ENCODE measurements around the gene VASN.

The VASN gene

DNA sequence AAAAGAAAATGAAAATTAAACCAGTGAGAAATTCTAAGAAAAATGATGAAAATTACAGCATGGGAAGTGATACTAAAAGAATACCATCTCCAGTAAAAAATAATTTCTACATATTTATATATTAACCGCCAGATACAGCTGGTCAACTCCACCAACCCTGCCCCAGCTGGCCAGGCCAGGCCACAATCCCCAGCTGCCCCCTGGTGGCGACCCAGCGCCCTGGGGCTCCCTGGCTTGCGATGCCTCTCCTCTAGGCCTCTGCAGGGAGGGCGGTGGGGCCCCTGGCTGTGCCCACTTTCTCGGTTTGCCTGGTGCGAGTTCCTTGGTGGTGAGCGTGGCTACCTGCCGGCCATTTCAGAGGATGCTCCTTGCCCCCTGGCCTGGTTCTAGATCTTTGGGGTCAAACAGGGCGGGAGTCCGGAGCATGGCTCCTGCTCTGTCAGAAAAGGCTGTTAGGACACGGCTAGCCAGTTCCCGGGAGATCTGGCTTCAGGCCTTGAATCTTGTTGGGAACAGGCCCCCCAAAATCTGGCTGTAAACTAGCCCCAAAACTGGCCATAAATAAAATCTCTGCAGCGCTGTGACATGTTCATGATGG, 41.3 kb upstream of the VASN start:
- H3K9me2 ChIP-seq (replicated peaks; ENCODE audit: insufficient read depth, low read length): no peaks in the 10 kb centered on the region
- H3K27ac ChIP-seq (ENCODE audit: low read length): no peak overlapping the region
- no peak overlapping the region for H2AFZ ChIP-seq (ENCODE audit: low read length)
- H3K27me3 ChIP-seq (replicated peaks; ENCODE audit: insufficient read depth, low read length): peaks cover 40% of the 10 kb centered on the region
- H3K9ac ChIP-seq (ENCODE audit: low read length): no peak overlapping the region
- H3K79me2 ChIP-seq (ENCODE audit: low read length): no peaks in the 10 kb centered on the region
- peak; percentile 61 for DNase-seq
- no peaks in the 10 kb centered on the region for H3K36me3 ChIP-seq (replicated peaks; ENCODE audit: insufficient read depth, low read length)
- no peak overlapping the region for H3K4me2 ChIP-seq (ENCODE audit: low read depth, low read length)
- TF ChIP-seq, protein P1, sequence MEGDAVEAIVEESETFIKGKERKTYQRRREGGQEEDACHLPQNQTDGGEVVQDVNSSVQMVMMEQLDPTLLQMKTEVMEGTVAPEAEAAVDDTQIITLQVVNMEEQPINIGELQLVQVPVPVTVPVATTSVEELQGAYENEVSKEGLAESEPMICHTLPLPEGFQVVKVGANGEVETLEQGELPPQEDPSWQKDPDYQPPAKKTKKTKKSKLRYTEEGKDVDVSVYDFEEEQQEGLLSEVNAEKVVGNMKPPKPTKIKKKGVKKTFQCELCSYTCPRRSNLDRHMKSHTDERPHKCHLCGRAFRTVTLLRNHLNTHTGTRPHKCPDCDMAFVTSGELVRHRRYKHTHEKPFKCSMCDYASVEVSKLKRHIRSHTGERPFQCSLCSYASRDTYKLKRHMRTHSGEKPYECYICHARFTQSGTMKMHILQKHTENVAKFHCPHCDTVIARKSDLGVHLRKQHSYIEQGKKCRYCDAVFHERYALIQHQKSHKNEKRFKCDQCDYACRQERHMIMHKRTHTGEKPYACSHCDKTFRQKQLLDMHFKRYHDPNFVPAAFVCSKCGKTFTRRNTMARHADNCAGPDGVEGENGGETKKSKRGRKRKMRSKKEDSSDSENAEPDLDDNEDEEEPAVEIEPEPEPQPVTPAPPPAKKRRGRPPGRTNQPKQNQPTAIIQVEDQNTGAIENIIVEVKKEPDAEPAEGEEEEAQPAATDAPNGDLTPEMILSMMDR (IDR thresholded peaks at IDR 0.05; ENCODE audit: low read length): peak; percentile 94
- TF ChIP-seq EZH2phosphoT487 (IDR thresholded peaks at IDR 0.05; ENCODE audit: low read length) (no peak), EZH2 (optimal IDR thresholded peaks at IDR 0.05; ENCODE audit: low read depth, low read length) (no peak)
- no peaks in the 10 kb centered on the region for H4K20me1 ChIP-seq (ENCODE audit: insufficient read depth, low read length)
- no peaks in the 10 kb centered on the region for H3F3A ChIP-seq (ENCODE audit: insufficient read depth, low read length)
- no peaks in the 10 kb centered on the region for H3K4me1 ChIP-seq (ENCODE audit: low read length)
- no peak overlapping the region for H3K4me3 ChIP-seq (ENCODE audit: low read length)
- H3K9me3 ChIP-seq (replicated peaks; ENCODE audit: insufficient read depth, low read length): no peaks in the 10 kb centered on the region

DNA sequence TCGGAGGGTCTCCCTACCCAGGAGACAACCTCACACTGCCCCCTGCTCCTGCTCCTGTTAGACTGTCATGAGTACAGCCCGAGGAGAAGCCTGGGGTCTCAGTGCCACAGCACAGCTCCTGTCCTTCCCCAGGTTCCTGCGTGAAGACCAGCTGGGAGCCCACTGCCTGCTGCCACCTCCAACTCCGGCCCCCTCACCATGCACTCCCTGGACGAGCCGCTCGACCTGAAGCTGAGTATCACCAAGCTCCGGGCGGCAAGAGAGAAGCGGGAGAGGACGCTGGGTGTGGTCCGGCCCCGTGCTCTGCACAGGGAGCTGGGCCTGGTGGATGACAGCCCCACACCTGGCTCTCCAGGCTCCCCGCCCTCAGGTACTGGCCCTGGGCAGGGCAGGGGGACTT, 39.6 kb upstream of the VASN start:
- Histone ChIP-seq H4K20me1 (ENCODE audit: insufficient read depth, low read length) (no peaks in the 10 kb centered on the region), H3F3A (ENCODE audit: insufficient read depth, low read length) (no peaks in the 10 kb centered on the region), H3K4me2 (ENCODE audit: low read depth, low read length) (no peak overlapping the region), H3K4me1 (ENCODE audit: low read length) (no peaks in the 10 kb centered on the region), H3K36me3 (replicated peaks; ENCODE audit: insufficient read depth, low read length) (no peaks in the 10 kb centered on the region), H3K27ac (ENCODE audit: low read length) (no peak overlapping the region), H3K4me3 (ENCODE audit: low read length) (no peak overlapping the region), H2AFZ (ENCODE audit: low read length) (no peak overlapping the region), H3K79me2 (ENCODE audit: low read length) (no peaks in the 10 kb centered on the region), H3K27me3 (replicated peaks; ENCODE audit: insufficient read depth, low read length) (peaks cover 34% of the 10 kb centered on the region), H3K9me3 (replicated peaks; ENCODE audit: insufficient read depth, low read length) (no peaks in the 10 kb centered on the region), H3K9ac (ENCODE audit: low read length) (no peak overlapping the region), H3K9me2 (replicated peaks; ENCODE audit: insufficient read depth, low read length) (no peaks in the 10 kb centered on the region)
- TF ChIP-seq, protein P1 (IDR thresholded peaks at IDR 0.05; ENCODE audit: low read length): no peak
- TF ChIP-seq EZH2phosphoT487 (IDR thresholded peaks at IDR 0.05; ENCODE audit: low read length) (no peak), EZH2 (optimal IDR thresholded peaks at IDR 0.05; ENCODE audit: low read depth, low read length) (no peak)
- DNase-seq: no peak

DNA sequence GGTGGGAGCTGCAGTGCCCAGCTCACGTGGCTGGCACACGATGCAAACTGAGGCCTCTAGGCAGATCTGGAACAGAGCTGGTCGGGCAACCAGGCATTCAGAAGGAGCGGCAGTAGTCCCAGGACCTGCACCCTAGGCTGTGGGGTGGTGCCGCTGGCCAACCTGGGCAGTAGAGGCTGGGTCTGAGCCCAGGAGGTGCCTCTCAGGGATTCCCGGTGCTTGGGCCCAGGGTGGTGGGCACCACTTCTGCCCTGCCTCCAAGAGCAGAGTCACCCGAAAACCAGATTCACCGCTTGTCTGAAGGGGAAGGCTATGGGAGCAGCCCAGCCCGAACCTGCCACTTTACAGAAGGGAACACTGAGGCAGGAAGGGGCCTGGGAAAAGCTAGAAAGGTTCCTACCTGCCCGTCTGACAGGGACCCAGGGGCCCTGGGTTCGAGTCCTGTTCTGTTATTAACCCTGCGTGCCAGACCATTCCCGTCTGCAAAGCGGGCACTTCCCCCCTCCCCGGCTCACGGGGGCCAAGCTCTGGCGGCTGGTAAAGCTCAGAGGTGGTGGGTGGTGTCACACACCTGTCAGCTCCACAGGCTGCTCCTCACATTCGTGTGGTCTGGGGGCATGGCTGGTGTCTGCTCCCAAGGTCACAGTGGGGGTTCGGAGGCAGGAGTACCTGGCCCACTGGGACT, 38.9 kb upstream of the VASN start:
- Histone ChIP-seq H3F3A (ENCODE audit: insufficient read depth, low read length) (no peaks in the 10 kb centered on the region), H3K36me3 (replicated peaks; ENCODE audit: insufficient read depth, low read length) (no peaks in the 10 kb centered on the region), H3K9me2 (replicated peaks; ENCODE audit: insufficient read depth, low read length) (no peaks in the 10 kb centered on the region), H3K27me3 (replicated peaks; ENCODE audit: insufficient read depth, low read length) (peaks cover 31% of the 10 kb centered on the region), H3K4me3 (ENCODE audit: low read length) (no peak overlapping the region), H3K9ac (ENCODE audit: low read length) (no peak overlapping the region), H2AFZ (ENCODE audit: low read length) (no peak overlapping the region), H4K20me1 (ENCODE audit: insufficient read depth, low read length) (no peaks in the 10 kb centered on the region), H3K79me2 (ENCODE audit: low read length) (no peaks in the 10 kb centered on the region), H3K9me3 (replicated peaks; ENCODE audit: insufficient read depth, low read length) (no peaks in the 10 kb centered on the region), H3K4me2 (ENCODE audit: low read depth, low read length) (no peak overlapping the region), H3K27ac (ENCODE audit: low read length) (no peak overlapping the region), H3K4me1 (ENCODE audit: low read length) (no peaks in the 10 kb centered on the region)
- TF ChIP-seq EZH2 (optimal IDR thresholded peaks at IDR 0.05; ENCODE audit: low read depth, low read length): no peak
- no peak for TF ChIP-seq EZH2phosphoT487 (IDR thresholded peaks at IDR 0.05; ENCODE audit: low read length)
- TF ChIP-seq, protein P1 (IDR thresholded peaks at IDR 0.05; ENCODE audit: low read length): no peak
- no peak for DNase-seq
